GM12878 (cell line): ENCODE results near the gene GOLGA5.

ENCODE experiments used
- ATF3 ChIP-seq: IDR thresholded peaks from 2 replicates; pipeline ENCODE4 v1.6.1; 2011; ENCODE audit warnings: low read depth, mild to moderate bottlenecking, low read length, moderate library complexity, borderline replicate concordance; ENCODE audit errors: extremely low read depth
- CEBPB ChIP-seq, 2 experiments: fragments of 150-350 bp in 1 of 2; IDR thresholded peaks; 2 replicates each; pipeline ENCODE4 v1.6.1; 2012 to 2014; ENCODE audit warnings: low read depth in 2 of 2, low read length in 2 of 2, borderline replicate concordance in 1 of 2, inconsistent platforms in 1 of 2
- CREB1 ChIP-seq: IDR thresholded peaks from 2 replicates; pipeline ENCODE4 v1.6.1; 2012; ENCODE audit warnings: low read depth, mild to moderate bottlenecking, inconsistent platforms
- HDAC2 ChIP-seq: fragments of 200-600 bp; sonication (generic); IDR thresholded peaks from 2 replicates; pipeline ENCODE4 v1.6.1; 2017
- IRF5 ChIP-seq: fragments of 450-650 bp; IDR thresholded peaks from 2 replicates; pipeline ENCODE4 v1.6.1; 2017; ENCODE audit warnings: borderline replicate concordance
- MTA3 ChIP-seq: IDR thresholded peaks from 2 replicates; pipeline ENCODE4 v1.6.1; 2012; ENCODE audit warnings: low read length, inconsistent platforms, borderline replicate concordance
- MYC ChIP-seq: IDR thresholded peaks from 2 replicates; pipeline ENCODE4 v1.6.1; 2011; ENCODE audit warnings: mild to moderate bottlenecking, low read length, moderate library complexity, inconsistent platforms; ENCODE audit not compliant: insufficient read depth, insufficient replicate concordance, insufficient read length, severe bottlenecking
- NFXL1 ChIP-seq: fragments of 450-650 bp; IDR thresholded peaks from 2 replicates; pipeline ENCODE4 v1.6.1; 2017; ENCODE audit warnings: antibody characterized with exemption, mild to moderate bottlenecking, borderline replicate concordance
- PKNOX1 ChIP-seq: fragments of 450-650 bp; IDR thresholded peaks from 2 replicates; pipeline ENCODE4 v1.6.1; 2016; ENCODE audit warnings: mild to moderate bottlenecking
- POLR2A ChIP-seq: IDR thresholded peaks from 2 replicates; pipeline ENCODE4 v1.6.1; 2011; ENCODE audit warnings: low read depth, mild to moderate bottlenecking, low read length
- SMC3 ChIP-seq: IDR thresholded peaks from 2 replicates; pipeline ENCODE4 v1.6.1; 2011; ENCODE audit warnings: low read length, improper control_type of control experiment, borderline replicate concordance
- TCF3 ChIP-seq: IDR thresholded peaks from 2 replicates; pipeline ENCODE4 v1.6.1; 2012; ENCODE audit warnings: low read depth, mild to moderate bottlenecking, low read length, borderline replicate concordance; ENCODE audit not compliant: insufficient read depth
- TF ChIP-seq, protein P1 (sequence below), 3 experiments: IDR thresholded peaks in 2 of 3; conservative IDR thresholded peaks in 1 of 3; 2 replicates each; pipeline ENCODE4 v1.5.1; 2011; ENCODE audit warnings: low read depth in 3 of 3, low read length in 3 of 3, mild to moderate bottlenecking in 3 of 3, control low read depth in 2 of 3, moderate library complexity in 2 of 3, inconsistent platforms in 1 of 3, mixed read lengths in 1 of 3; ENCODE audit not compliant: control insufficient read depth in 2 of 3, insufficient read depth in 1 of 3; ENCODE audit errors: extremely low read depth in 1 of 3

GRCh38 chr14:92759679-92760523 is 34.2 kb upstream of the GOLGA5 start:
- TF ChIP-seq, protein P1, sequence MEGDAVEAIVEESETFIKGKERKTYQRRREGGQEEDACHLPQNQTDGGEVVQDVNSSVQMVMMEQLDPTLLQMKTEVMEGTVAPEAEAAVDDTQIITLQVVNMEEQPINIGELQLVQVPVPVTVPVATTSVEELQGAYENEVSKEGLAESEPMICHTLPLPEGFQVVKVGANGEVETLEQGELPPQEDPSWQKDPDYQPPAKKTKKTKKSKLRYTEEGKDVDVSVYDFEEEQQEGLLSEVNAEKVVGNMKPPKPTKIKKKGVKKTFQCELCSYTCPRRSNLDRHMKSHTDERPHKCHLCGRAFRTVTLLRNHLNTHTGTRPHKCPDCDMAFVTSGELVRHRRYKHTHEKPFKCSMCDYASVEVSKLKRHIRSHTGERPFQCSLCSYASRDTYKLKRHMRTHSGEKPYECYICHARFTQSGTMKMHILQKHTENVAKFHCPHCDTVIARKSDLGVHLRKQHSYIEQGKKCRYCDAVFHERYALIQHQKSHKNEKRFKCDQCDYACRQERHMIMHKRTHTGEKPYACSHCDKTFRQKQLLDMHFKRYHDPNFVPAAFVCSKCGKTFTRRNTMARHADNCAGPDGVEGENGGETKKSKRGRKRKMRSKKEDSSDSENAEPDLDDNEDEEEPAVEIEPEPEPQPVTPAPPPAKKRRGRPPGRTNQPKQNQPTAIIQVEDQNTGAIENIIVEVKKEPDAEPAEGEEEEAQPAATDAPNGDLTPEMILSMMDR (IDR thresholded peaks at IDR 0.05 in 2 of 3, conservative IDR thresholded peaks at IDR 0.05 in 1 of 3; ENCODE audit: control insufficient read depth in 2 of 3, extremely low read depth in 1 of 3, insufficient read depth in 1 of 3, low read depth in 3 of 3, low read length in 3 of 3): no peak
- TF ChIP-seq HDAC2 (no peak), IRF5 (no peak), MYC (no peak), PKNOX1 (peak; percentile 82), CEBPB (IDR thresholded peaks at IDR 0.05; ENCODE audit: borderline replicate concordance in 1 of 2, low read depth in 2 of 2, low read length in 2 of 2) (no peak), POLR2A (no peak), ATF3 (no peak), NFXL1 (no peak), CREB1 (no peak), TCF3 (0 out of 2 replicates have a peak, but pooled peaks have one; percentile 55), SMC3 (no peak), MTA3 (no peak)
